GM12865 (cell line): Measurements from ENCODE around the gene ADAMTS12.

Experiments used
- DNase-seq: peaks from one replicate; pipeline ENCODE4 v3.0.0; 2010; ENCODE audit warnings: low read depth
- H3K4me3 ChIP-seq: 2 replicates; pipeline ENCODE4 v1.5.1; 2011; ENCODE audit warnings: mild to moderate bottlenecking, low read depth, low read length, control low read depth
- CTCF ChIP-seq: IDR thresholded peaks from 2 replicates; pipeline ENCODE4 v1.5.1; 2011; ENCODE audit warnings: low read length, control low read depth, low read depth, inconsistent platforms; ENCODE audit not compliant: insufficient read depth; ENCODE audit errors: missing control alignments

ADAMTS12 gene

GRCh38 chr5:33812746-33813145 is 79.0 kb downstream of the ADAMTS12 start:
- TF ChIP-seq CTCF = no peak
- DNase-seq = no peak
- no peak overlapping the region for H3K4me3 ChIP-seq

DNA sequence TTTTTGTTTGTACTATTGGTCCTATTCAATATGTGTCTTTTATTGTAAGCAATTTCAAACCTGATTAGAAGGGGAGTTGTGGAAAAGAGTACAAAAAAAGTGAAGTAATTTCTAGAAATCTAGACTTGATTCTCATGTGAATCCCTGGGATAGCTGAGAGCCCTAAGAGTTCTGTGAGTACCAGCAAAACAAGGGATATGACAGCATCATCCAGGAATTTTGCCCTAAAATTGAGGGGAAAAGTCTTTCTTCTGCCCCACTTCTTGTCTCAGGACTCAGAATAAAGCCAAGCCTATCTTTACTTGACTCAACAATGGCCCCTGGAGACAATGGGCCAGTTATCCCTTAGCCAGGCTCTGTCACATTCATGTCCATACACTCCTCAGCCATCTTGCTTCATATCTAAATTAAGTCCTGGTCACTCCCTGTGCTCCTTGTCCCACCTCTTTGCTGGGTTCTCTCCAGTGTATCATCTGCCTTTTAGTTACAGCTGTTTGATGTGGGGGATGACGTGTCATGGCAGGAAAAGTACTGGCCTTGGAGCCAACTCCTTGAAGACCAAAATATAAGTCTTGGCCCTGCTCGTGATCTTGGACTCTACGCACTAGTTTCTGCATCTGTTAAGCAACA is 81.2 kb downstream of the ADAMTS12 start:
- no peak overlapping the region for H3K4me3 ChIP-seq
- no peak for DNase-seq
- no peak for TF ChIP-seq CTCF

GRCh38 chr5:33809936-33810335 is 81.9 kb downstream of the ADAMTS12 start:
- TF ChIP-seq CTCF = no peak
- H3K4me3 ChIP-seq = no peak overlapping the region
- DNase-seq = no peak

- no peak for TF ChIP-seq CTCF
- no peak overlapping the region for H3K4me3 ChIP-seq
- no peak for DNase-seq
Observed at GRCh38 chr5:33808699-33809098, 83.1 kb downstream of the ADAMTS12 start.

DNA sequence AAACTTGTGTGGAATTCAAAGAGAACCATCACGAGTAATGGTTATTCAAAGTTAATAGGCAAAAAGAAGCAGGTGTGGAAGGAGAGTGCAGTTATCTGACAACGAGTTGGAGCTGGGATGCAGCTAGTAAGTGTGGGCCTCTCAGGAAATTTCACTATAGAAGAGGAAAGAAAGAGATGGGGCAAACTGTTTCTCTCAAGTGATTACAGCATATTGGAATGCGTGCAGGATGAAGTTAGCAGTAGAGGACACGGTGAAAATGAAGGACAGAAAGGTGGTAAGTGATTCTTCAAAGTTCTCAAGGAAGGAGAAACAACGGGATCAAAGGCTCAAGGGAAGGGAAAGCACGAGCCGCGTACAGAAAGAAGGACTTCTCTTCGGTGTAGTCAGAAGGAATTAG is 84.0 kb downstream of the ADAMTS12 start:
- no peak overlapping the region for H3K4me3 ChIP-seq
- no peak for TF ChIP-seq CTCF
- DNase-seq = no peak

GRCh38 chr5:33806738-33807442 is 84.9 kb downstream of the ADAMTS12 start:
- DNase-seq = no peak
- no peak for TF ChIP-seq CTCF
- H3K4me3 ChIP-seq = no peak overlapping the region

DNA sequence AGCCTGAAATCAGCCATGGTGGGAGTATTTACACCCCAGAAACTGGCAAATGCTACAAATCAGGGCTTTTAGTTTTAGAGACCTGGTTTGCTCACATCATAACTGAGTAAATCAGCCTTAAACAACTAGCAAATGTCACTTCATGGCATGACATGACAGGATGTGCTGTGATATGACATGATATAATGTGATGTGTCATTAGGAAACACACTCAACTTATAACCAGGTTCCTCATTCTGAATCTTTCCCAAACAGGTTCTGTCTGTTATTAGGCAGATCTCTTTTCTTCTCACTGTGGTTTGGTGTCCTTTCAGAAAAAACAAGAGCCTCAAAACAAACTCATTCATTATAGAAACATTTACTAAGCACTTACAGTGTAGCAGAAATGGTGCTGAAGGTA is 90.5 kb downstream of the ADAMTS12 start:
- H3K4me3 ChIP-seq = no peak overlapping the region
- DNase-seq = no peak
- TF ChIP-seq CTCF = no peak
